Erythroblast (primary cell): ENCODE data around the gene SLC43A1.
"Not testable (repeated sequence)": the region's sequence is repeated elsewhere in the genome, so short reads cannot be mapped to it uniquely, and the experiment has no call there.

Source experiments
- DNase-seq, 2 experiments: peaks; one replicate each; lab custom pipeline; 2025; lab: John Stamatoyannopoulos, UW
- GATA1 ChIP-seq: IDR thresholded peaks from 2 replicates; pipeline ENCODE4 v1.6.1; 2011; ENCODE audit warnings: low read depth, mild to moderate bottlenecking, control low read depth, low read length, moderate library complexity
- POLR2A ChIP-seq: IDR thresholded peaks from 2 replicates; pipeline ENCODE4 v1.6.1; 2011; ENCODE audit warnings: mild to moderate bottlenecking, low read length

Gene SLC43A1

DNA sequence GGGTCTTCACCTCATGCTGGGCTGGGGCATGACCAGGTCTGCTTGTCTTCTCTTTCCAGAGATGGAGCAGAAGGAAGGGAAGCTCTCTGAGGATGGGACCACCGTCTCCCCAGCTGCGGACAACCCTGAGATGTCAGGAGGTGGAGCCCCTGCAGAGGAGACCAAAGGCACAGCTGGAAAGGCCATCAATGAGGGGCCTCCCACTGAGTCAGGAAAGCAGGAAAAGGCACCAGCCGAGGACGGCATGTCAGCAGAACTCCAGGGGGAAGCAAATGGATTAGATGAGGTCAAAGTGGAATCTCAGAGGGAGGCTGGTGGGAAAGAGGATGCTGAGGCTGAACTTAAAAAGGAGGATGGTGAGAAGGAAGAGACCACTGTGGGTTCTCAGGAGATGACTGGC lies 27.1 kb upstream of the SLC43A1 start:
- no peak for DNase-seq
- TF ChIP-seq GATA1: no peak
- no peak for TF ChIP-seq POLR2A

- no peak for TF ChIP-seq POLR2A
- no peak for TF ChIP-seq GATA1
- no peak for DNase-seq
Observed at GRCh38 chr11:57541169-57541568, 25.7 kb upstream of the SLC43A1 start.

GRCh38 chr11:57539342-57539741 lies 23.8 kb upstream of the SLC43A1 start:
- TF ChIP-seq GATA1 (no peak), POLR2A (no peak)
- no peak for DNase-seq

DNA sequence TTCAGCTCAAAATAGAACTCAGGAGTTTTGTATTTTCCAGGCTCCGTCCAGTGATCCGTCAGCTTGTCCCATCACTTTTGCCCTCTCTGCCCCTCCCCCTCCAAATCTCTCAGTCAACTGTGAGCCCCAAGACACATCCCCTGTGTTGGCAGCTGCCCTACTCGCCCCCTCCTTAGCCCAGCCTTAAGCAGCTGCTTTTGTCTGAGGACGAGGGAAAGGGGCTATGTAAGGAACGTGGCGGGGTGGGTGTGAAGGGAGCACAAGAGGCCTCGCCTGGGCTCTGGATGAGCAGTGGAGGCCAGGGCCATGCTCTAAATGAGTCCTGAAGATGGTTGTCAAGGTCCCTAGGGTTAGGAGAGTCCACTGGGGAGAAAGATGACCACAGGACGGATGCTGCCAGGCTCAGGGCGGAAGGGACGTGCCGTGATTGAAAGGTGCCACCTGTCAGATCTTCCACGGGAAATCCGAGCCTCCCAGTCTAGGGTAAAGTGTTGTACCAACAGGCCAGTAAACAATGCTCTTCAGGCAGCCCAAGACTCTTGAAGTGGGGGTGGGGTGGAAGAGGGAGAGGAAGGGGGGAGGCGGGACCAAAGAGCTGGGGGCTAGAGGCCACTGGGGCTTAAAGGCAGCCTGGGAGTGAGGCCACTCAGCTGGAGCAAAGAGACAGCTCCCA lies 21.6 kb upstream of the SLC43A1 start, which contains the start of gene SMTNL1:
Gene SMTNL1 (plus strand): TSS at position 649 of the 673 bp plus-strand sequence. CDS start 5,048 bp downstream, outside the sequence.
- no peak for TF ChIP-seq POLR2A
- TF ChIP-seq GATA1: no peak
- DNase-seq: no peak

- not testable (repeated sequence) for DNase-seq
Observed at GRCh38 chr11:57534449-57534848, 18.9 kb upstream of the SLC43A1 start.

GRCh38 chr11:57530596-57531507 lies 15.3 kb upstream of the SLC43A1 start, which contains the start of gene TIMM10:
TSS of gene TIMM10 (minus strand) at chr11:57530754. CDS start at chr11:57530189, 565 bp downstream.
- peak; percentile 96 to 98 for DNase-seq
- TF ChIP-seq GATA1 (no peak), POLR2A (peak; percentile 82)

DNA sequence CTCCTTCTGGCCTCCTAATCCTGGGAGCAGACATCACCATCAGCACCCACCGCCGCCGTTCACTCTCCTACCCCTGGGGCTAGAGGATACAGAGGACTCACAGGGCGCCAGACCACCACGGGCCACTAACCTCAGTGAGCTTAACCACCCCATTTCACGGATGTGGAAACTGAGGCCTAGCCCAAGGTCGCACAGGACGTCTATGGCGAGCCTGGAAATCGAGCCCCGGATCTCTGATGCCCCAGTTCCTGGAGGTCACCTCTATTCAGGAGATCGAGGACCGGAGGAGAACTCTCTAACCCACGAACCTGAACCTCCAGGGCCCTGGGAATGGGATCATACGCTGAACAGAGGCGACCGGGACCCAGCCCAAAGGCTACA lies 14.7 kb upstream of the SLC43A1 start:
- TF ChIP-seq POLR2A (no peak), GATA1 (no peak)
- DNase-seq: no peak

DNA sequence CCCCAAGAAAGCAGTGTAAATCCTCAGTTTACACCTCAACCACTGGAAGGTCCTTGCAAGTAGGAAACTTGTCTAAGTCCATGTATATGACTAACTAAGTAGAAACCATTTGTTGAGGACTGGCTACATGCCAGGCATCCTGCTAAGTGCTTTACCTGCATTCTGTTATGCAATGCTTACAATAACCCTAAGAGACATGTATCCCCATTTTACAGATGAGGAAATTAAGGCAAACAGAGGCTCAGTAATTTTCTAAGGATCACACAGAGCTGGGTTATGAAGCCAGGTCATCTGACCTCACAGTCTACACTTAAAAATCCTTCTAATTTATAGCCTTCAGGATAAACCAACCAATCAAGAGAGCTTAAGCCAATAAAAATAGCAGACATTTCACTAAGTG lies 13.5 kb upstream of the SLC43A1 start:
- no peak for DNase-seq
- TF ChIP-seq GATA1 (no peak), POLR2A (no peak)

DNA sequence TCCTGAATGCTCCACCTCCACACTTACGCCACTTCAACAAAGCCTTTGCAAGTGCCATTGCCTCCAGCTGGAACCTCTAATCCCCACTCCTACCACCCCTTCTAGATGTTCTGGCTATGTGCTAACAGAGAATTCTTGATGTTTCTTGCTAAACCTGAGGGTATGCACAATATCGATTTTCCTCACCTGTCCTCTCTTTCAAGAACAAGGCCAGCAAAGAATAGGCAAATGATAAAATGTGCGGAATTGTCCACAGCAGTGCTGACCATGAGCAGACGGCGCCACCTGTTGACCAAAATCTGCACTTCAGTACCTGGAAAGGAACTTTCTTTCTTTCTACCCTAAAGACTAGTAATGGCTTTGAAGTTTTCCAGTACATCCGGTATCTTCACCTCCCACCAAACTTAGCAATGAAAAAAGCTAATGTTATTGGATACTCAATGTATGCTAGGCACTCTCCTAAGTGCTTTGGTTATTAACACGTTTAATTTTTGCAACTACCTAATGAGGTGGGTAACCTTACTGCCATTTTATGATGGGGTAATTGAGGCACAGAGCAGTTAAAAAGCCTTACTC lies 11.6 kb upstream of the SLC43A1 start:
- DNase-seq: peak; percentile 75 to 88
- TF ChIP-seq POLR2A (no peak), GATA1 (no peak)

DNA sequence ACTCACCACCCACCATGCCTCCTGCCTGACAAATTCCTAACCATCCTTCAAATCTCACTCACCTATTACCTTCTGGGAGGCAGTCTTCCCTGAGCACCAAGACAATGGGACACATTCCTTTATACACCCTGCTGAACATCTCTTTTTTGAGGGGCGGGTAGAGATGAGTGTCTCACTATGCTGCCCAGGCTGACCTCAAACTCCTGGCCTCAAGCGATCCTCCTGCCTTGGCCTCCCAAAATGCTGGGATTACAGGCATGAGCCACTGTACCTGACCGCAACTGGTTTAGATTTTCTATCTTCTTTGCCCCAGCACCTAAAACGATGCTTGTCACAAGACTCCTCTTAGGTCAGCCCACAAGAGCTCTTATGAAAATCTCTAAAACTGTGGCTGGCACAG lies 7.9 kb upstream of the SLC43A1 start:
- no peak for TF ChIP-seq GATA1
- TF ChIP-seq POLR2A: no peak
- DNase-seq: no peak

GRCh38 chr11:57521116-57521515 lies 5.6 kb upstream of the SLC43A1 start:
- TF ChIP-seq GATA1 (no peak), POLR2A (no peak)
- DNase-seq: peak in 1 of 2 experiments; percentile 37

GRCh38 chr11:57516061-57516443 lies 550 bp upstream of the SLC43A1 start:
- no peak for DNase-seq
- no peak for TF ChIP-seq POLR2A
- TF ChIP-seq GATA1: no peak

- TF ChIP-seq POLR2A: peak; percentile 3
- TF ChIP-seq GATA1: no peak
- DNase-seq: peak; percentile 64 to 74
Observed at GRCh38 chr11:57514538-57515331, 767 bp downstream of the SLC43A1 start.
